Hematopoietic multipotent progenitor cell treated with erythropoietin and hydrocortisone succinate and interleukin-3 and kit ligand, for 17 days (in vitro differentiated cells): ENCODE data around the gene NOXA1.
A peak's percentile ranks its signal among the peaks of the same experiment; 100 is the strongest.
"Not testable (repeated sequence)": the region's sequence is repeated elsewhere in the genome, so short reads cannot be mapped to it uniquely, and the experiment has no call there.

Source experiments
- DNase-seq: peaks from one replicate; pipeline ENCODE4 v3.0.0-alpha.2; 2015; ENCODE audit warnings: low spot score

The NOXA1 gene, protein sequence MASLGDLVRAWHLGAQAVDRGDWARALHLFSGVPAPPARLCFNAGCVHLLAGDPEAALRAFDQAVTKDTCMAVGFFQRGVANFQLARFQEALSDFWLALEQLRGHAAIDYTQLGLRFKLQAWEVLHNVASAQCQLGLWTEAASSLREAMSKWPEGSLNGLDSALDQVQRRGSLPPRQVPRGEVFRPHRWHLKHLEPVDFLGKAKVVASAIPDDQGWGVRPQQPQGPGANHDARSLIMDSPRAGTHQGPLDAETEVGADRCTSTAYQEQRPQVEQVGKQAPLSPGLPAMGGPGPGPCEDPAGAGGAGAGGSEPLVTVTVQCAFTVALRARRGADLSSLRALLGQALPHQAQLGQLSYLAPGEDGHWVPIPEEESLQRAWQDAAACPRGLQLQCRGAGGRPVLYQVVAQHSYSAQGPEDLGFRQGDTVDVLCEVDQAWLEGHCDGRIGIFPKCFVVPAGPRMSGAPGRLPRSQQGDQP

DNA sequence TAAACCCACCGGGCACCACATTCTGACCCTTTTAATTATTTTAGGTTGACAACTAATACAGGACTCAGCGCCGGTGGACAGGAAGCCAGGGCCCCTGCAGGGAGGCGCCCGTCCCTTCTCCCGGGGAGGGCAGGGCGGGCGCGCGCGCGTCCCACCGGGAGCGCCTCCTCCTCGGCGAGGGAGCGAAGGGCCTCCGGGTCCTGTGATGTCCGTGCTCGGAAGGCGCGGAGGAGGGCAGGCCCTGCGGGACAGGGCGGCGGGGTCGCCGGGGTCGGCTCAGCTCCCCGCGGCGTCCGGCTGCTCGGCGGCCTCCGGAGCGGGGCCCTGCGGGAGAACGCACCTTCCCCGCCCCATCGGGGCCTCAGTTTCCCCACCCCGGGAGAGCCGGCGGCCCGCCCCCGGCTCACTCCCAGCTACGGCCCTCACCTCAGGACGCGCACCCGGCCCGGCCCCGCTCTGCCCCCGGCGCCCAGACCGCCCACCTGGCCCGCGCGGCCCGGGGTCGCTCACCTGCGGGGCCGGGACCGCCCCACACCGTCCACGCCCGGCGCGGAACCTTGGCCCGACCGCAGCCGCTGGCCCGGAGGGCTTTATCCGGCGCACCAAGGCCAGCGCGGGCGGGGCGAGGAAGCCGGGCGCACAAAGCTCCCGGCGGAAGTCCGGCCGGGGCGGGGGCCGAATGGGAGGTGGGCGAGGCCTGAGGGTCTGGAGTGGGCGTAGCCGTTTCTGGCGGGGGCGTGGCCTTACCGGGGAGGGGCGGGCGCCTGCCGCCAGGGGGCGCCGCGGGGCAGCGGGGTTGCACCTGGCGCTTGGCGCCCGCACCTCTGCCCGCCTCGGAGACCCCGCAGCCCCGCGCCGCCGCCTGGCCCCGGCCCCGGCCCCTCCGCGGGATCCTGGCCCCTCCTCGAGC is at the start of gene NOXA1, which contains the start of gene EXD3:
TSS of gene NOXA1 (plus strand) at position 790 of the 910 bp plus-strand sequence. CDS start 137 bp downstream, outside the sequence.
TSS of gene EXD3 (minus strand) at position 559 of the 910 bp plus-strand sequence. CDS start 27,805 bp downstream, outside the sequence.
- DNase-seq = peak; percentile 92

DNA sequence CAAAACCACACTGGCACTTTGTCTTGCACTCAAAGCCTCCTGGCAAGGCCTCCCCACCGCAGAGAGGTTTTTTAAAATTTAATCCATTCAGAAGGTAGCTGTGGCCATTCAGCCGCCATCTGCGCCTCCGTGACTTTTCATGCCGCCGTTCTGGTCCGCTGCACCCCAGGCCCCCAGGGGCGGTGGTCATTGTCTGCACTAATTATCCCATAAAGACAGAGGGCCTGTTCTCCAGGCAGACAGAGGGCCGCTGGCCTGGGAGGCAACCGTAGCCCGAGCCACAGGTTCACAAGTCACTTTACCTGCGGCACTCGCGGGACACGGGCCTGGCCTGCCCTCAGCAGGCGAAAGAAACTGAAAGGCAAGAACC is 49.6 kb upstream of the NOXA1 start:
- no peak for DNase-seq

DNA sequence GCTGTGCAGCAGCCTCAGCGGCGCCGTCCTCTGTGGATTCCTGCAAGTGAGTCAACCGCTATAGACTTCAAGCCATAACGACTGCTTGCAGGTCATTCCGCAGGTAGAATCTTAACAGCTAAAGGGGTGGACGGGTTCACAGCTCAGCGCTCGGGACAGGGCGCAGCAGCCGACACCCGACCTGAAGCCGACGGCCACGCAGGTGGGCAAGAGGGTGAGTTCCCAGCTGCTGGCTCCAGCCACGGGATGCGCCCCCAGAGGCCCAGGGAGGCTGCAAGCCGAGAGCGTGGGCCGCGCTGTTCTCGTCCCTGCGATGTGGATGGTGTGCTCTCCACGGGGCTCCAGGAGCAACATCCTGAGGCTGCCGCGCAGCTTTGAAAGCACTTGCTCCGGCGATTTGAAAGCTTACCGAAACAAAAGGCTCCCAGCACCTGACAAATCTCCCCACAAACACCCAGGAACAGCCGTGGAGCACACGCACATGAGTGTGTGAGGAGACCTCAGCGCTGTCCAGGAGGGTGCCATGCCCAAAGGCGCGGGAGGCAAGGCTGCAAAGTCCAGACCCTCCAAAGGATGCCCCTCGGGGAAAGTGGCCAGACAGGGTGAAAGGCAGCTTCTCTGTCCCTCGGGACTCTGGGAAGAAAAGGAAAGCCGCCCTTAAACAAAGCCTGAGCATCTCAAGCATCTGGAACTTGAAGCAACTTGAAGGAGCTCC is 48.9 kb upstream of the NOXA1 start:
- DNase-seq = no peak

DNA sequence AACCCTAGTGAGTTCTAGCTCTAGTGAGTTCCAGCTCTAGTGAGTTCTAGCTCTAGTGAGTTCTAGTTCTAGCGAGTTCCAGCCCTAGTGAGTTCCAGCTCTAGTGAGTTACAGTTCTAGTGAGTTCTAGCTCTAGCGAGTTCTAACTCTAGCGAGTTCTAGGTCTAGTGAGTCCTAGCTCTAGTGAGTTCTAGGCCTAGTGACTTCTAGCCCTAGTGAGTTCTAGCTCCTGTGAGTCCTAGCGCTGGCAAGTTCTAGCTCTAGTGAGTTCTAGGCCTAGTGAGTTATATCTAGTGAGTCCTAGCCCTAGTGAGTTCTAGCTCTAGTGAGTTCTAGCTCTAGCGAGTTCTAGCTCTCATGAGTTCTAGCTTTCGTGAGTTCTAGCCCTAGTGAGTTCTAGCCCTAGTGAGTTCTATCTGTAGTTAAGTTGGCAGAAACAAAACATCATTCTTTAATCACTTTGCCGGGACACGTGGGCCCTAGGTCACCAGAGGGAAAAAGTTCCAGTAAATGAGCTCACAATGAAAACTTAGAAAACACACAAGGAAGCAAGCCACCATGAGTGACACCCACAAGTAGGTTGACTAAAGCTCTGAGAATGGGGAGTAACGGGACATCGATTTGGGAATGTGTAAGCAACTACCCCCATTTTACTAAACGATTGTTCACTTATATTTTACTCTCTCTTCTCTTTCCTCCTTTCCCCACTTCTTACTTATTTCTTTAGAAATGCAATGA is 47.7 kb upstream of the NOXA1 start:
- no peak for DNase-seq

DNA sequence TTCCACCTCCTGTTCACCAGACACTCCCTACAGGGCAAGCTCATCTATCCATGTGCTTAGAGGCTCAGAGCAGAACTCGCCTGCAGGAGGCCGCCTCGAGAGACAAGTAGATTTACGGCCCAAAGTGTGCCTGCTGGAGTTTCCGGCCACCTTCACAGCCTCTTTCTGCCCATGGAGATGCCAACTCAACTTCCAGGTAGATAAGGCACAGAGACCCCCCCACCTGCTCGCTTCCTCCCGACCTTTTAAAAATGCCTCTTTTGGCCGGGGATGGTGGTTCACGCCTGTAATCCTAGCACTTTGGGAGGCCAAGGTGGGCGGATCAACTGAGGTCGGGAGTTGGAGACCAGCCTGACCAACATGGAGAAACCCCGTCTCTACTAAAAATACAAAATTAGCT is 46.8 kb upstream of the NOXA1 start:
- DNase-seq = no peak

DNA sequence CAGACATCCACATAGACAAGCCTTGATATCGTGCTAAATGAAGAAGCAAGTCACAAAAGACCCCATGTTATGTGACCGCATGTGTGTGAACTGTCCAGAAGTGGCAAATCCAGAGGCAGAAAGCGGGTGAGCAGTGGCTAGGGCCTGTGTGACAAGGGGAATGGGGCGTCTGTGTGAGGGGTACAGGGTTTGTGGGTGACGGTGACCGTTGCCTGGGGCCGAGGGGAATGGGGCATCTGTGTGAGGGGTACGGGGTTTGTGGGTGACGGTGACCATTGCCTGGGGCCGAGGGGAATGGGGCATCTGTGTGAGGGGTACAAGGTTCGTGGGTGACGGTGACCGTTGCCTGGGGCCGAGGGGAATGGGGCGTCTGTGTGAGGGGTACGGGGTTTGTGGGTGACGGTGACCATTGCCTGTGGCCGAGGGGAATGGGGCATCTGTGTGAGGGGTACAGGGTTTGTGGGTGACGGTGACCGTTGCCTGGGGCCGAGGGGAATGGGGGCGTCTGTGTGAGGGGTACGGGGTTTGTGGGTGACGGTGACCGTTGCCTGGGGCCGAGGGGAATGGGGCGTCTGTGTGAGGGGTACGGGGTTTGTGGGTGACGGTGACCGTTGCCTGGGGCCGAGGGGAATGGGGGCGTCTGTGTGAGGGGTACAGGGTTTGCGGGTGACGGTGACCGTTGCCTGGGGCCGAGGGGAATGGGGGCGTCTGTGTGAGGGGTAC is 44.3 kb upstream of the NOXA1 start:
- DNase-seq = not testable (repeated sequence)

DNA sequence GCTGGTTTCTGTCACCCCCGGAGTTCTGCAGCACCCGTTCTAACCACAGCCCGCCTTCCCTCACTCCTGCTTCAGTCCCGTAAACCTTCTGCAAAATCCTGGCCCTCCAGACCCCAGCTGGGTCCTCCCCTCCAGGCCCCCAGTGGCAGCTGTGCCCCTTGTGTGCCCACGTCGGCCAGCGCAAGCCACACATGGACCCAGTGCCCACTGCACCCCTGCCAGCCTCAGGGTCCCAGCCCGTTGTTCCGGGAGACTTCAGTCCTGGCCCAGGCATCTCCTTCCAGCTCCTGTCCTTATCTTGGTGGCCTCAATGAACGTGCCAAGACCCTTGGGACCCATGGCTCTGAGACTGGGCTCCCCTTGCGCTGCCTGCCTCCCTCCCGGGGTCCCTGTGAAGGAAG is 43.4 kb upstream of the NOXA1 start:
- DNase-seq = no peak

DNA sequence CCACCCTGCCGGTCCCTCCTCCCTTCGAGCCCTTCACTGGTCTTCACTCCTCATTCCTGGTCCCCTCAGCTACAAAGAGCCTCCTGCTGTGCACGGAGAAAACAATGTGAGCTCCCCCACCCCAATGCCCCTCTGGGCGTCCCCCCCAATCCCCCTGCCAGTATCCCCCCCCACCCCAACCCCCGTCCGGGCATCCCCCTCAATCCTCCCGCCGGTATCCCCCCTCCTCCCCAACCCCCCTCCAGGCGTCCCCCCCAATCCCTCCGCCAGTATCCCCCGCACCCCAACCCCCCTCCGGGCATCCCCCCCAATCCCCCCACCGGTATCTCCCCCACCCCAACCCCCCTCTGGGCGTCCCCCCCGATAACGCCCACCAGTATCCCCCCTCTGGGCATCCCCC is 43.0 kb upstream of the NOXA1 start:
- DNase-seq = no peak

DNA sequence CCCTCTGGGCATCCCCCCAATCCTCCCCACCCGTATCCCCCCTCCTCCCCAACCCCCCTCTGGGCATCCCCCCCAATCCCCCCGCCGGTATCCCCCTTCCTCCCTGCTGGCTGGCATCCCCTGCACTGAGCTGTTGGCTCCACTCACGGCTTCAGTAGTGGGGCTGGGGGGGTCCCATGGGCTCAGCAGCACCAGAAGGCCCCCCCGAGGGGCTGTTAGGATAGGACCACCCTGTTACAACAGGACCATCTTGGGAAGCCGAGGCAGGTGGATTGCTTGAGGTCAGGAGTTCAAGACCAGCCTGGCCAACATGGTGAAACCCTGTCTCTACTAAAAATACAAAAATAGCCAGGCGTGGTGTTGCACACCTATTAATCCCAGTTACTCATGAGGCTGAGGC is 42.6 kb upstream of the NOXA1 start:
- DNase-seq = no peak

DNA sequence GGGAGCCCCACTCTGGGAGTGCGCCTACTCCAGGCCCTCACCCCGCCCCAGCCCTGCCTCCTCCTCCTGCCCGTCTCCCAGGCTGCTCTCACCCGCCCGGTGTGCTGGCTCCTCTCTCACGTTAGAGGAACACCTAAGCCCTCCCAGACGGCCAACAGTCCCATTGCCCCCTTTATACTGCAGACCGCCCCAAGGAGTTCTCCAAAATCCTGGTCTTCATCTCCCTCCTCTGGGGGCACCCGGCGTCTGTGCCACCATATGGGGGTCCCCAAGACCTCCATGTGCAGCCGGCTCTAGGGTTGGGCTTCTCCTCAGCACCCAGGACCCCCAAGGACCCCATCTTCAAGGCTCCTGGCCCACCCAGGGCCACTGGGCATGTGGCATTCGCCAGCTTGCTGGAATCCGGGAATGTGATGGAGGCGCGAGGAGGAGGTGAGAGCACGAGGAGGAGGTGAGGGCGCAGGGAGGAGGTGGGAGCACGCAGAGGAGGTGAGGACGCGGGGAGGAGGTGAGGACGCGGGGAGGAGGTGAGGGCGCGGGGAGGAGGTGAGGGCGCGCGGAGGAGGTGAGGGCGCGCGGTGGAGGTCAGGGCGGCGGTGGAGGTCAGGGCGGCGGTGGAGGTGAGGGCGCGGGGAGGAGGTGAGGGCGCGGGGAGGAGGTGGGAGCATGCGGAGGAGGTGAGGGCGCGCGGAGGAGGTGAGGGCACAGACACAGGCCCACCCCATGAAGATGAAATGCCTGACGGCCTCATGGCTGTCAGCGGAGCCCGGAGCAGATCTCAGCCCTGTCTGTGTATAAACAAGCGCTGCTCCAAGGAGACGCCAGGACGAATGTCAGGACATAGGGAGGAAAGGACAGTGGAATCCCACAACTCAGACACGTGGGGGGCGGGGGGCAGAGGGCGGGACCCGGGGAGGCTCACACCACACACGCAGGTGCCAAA is 41.4 kb upstream of the NOXA1 start:
- DNase-seq = no peak

DNA sequence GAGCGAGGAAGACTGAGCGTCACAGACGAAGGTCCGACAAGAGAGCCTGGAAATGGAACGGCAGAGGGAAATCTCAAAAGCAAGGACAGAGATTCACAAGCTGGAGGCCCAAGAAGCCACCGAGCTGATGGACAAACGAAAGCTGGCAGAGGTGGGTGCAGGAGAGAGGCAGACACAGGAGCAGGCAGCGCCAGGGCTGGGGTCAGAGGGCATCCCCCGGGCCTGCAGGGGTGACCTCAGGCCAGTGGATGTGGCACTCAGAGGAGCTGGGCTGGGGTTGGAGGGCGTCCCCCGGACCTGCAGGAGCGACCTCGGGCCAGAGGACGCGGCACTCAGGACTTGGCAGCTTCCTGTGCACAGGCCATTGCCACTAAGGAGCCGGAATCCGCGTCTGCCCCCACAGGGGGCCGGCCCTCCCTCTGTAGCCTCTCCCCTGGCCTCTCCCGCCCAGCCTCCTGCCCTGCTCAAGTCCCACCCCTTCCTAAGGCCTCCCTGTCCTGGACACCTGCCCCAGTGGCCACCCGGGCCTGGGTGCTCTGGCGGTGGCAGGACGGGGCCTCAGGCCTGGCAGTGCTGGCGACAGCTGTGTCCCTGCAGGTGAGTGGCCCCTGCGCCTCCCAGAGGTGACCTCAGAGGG is 40.6 kb upstream of the NOXA1 start:
- no peak for DNase-seq

DNA sequence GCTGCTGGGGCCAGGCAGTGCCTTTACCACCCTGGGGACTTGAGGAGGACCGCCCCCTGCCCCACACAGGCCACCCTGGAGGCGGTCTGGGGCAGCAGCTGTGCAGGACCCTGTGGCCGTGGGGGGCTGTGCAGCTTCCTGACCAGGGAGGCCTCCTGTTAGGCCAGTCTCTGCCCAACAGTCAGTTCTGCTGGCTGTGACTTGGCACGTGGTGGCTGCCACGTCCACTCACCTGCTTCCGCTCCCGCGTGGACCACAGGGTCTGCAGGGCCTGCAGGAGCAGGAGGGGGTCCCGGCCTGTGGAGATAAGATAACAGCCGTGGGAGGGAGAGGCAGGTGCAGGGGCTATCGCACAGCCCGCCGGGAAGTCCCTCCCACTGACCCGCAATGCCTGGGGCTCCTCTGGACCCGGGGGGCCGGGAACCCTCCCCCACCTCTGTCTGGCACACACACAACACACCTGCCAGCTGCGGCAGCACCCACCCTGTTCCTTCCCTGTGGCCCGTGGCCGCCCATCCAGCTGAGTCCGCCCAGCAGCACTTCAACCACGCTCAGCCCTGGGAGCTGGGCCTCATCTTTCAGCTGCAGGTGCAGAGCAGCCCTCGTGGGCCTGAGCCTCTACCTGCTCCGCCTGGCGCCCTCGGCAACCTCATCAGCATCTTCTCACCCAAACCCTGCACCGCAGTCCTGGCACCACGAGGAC is 40.0 kb upstream of the NOXA1 start:
- DNase-seq = no peak

DNA sequence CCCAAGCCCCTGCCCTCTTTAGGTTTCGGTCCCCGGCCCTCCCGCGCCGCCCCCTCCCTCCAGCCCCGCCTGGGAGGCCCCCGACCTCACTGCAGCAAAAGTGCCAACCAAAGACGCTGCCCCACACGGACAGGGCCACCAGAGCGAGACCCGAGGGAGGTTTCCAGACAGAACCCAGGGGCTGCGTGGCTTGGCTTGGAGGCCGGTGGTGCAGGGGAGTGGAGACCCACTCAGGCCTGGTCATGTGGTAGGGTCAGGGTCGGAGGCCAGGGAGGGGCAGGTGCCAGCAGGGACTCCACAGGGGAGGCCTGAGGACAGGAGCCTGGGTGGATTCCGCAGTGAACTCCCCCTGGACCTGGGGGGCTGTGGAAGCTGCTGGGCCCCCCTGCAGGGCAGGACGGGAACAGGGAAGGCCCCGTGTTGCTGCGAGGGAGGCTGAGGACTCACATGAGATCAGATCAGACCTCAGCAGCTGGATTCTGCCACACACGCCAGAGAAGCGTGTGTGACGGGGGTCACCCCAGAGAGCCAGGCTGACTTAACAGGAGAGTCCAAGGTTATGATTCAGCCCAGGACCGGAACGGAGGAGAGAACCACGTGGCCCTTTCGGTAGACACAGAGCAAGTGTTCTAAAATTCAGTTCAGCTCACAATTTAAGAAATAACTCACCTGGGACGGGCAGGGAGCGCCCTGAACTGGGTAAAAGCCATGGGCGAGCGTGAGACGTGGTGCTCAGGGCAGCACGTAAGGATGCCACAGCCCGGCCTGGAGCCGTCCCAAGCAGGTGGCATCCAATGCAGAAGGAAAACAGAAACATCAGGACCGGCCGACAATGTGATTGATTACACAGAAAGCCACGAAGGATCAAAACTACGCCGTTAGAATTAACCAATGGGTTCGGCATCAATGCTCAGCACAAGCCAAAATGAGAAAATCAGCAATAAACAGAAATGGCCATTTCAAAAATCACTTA is 39.1 kb upstream of the NOXA1 start:
- DNase-seq = no peak

DNA sequence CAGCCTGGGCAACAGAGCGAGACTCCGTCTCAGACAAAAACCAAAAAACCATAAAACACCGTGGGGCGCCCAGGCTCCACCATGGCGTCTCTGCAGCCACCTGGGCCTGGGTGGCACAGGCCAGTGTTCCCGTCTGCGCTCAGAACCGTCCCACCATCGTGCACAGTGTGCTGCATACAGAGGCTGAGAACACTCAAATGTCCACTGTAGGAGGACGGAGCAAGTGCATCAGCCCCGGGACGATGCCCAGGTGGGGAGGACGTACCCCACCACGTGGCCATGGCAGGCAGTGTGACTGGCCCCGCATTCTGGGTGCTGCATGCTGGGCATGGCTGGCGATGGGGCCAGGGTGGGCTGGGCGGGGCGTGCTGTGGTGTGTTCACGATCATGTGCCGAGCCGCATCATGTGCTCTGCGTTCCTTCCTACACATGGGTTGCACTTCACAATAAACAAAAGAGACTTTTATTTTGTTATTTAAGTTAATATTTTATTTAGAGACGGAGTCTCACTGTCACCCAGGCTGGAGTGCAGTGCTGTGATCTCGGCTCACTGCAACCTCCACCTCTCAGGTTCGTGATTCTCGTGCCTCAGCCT is 38.0 kb upstream of the NOXA1 start:
- DNase-seq = no peak

DNA sequence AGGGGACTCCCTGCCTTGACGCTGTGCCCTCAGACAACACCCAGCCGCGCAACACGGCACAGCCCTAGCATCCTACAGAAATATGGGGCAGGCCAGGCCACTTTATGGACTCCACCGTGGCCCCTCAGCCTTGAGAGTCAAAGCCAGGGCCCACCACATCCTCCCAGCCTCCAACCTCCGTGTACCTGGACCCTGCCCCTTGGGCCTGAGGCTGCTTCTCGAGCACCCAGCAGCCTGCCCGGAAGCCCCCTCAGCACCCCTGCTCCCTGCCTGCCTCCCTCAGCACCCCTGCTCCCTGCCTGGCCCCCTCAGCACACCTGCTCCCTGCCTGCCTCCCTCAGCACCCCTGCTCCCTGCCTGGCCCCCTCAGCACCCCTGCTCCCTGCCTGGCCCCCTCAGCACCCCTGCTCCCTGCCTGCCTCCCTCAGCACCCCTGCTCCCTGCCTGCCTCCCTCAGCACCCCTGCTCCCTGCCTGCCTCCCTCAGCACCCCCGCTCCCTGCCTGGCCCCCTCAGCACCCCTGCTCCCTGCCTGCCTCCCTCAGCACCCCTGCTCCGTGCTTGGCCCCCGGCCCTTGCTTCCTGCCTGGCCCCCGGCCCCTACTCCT is 36.6 kb upstream of the NOXA1 start:
- not testable (repeated sequence) for DNase-seq

DNA sequence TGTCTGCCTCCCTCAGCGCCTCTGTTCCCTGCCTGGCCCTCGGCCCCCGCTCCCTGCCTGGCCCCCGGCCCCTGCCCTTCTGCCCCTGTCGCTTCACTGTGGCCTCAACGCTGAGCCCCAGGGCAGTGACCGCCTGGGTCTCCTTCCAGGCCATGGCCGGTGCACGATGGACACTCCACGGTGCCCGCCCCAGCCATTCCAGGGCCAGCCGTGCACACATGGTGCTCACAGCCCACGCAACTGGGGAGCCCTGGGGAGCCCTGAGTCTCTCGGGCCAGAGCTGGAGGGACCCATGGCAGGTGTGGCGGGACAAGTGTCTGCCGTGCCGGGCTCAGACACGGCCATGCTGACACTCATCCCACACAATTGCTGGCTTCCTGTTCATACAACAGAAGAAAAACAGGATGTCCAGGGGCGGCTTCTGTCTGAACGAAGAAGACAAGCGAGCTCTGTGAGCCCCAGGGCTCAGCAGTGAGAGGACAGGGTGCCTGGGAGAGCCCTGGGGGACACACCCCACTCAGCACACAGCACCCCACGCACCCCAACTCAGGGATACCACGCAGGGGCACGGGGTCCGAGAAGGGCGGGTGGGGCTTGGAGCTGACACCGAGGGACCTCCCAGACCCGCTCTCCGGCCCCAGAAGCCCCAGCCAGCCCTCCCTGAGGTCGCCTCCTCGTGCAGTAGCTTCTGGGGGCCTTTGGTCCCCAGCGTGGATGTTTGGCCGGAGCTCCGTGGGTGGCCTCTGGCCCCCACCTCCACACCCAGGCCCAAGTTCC is 35.9 kb upstream of the NOXA1 start:
- DNase-seq = no peak
